GM12878 (cell line): ENCODE measurements around the gene SLC38A5.

Experiments
- ATF3 ChIP-seq: IDR thresholded peaks from 2 replicates; pipeline ENCODE4 v1.6.1; 2011; ENCODE audit warnings: low read depth, mild to moderate bottlenecking, low read length, moderate library complexity, borderline replicate concordance; ENCODE audit errors: extremely low read depth
- BCL3 ChIP-seq: IDR thresholded peaks from 2 replicates; pipeline ENCODE4 v1.6.1; 2011; ENCODE audit warnings: borderline replicate concordance, low read depth, mild to moderate bottlenecking, moderate library complexity, low read length; ENCODE audit not compliant: insufficient read depth, poor library complexity, severe bottlenecking
- POLR2AphosphoS5 ChIP-seq: IDR thresholded peaks from 2 replicates; pipeline ENCODE4 v1.6.1; 2011; ENCODE audit warnings: mild to moderate bottlenecking, low read length, inconsistent platforms
- RAD21 ChIP-seq: IDR thresholded peaks from 2 replicates; pipeline ENCODE4 v1.6.1; 2011; ENCODE audit warnings: mild to moderate bottlenecking, low read depth, low read length, moderate library complexity; ENCODE audit not compliant: insufficient read depth

GRCh38 chrX:48450076-48450475 is 20.0 kb downstream of the SLC38A5 start:
- TF ChIP-seq BCL3 (no peak), POLR2AphosphoS5 (no peak), RAD21 (no peak), ATF3 (no peak)
